Activated B cell treated with CpG ODN at 0.5 μM for 24 hours (primary cell): ENCODE measurements around the gene PEDS1. TPM values are rescaled to one million over a fixed set of nuclear protein-coding genes. Genes with fewer than 3 reads are reported as not detected.

Experiments used
- ATAC-seq: fragments of 200-7000 bp; cut with Tn5 transposase; one replicate; pipeline ENCODE4 v1.10.0; 2021; ENCODE audit warnings: low read depth, mild to moderate bottlenecking, moderate library complexity
- CTCF ChIA-PET: fragments of 350-600 bp; sonication (Branson Sonifier 250); formaldehyde crosslinking; loops from one replicate; lab custom pipeline; 2021; ENCODE audit warnings: antibody characterized with exemption; lab: Charles Lee
- POLR2A ChIA-PET: fragments of 350-600 bp; sonication (Branson Sonifier 250); formaldehyde crosslinking; loops from one replicate; lab custom pipeline; 2021; ENCODE audit warnings: antibody characterized with exemption; lab: Charles Lee
- DNase-seq: peaks from one replicate; pipeline ENCODE4 v3.0.0; 2022
- H3K27ac Mint-ChIP-seq: one replicate; pipeline ENCODE4 v1.8.0; 2020; ENCODE audit warnings: mixed read lengths
- H3K27me3 Mint-ChIP-seq: one replicate; pipeline ENCODE4 v1.8.0; 2021; ENCODE audit warnings: mixed read lengths
- H3K36me3 Mint-ChIP-seq: one replicate; pipeline ENCODE4 v1.8.0; 2021; ENCODE audit warnings: low read depth, mixed read lengths
- H3K4me1 Mint-ChIP-seq: one replicate; pipeline ENCODE4 v1.8.0; 2021; ENCODE audit warnings: mixed read lengths
- H3K4me3 Mint-ChIP-seq: one replicate; pipeline ENCODE4 v1.8.0; 2020; ENCODE audit warnings: mild to moderate bottlenecking, mixed read lengths
- H3K9me3 Mint-ChIP-seq: one replicate; pipeline ENCODE4 v1.8.0; 2020; ENCODE audit warnings: mixed read lengths
- intact Hi-C: fragments of 100-400 bp; cut with micrococcal nuclease; formaldehyde crosslinking; loops from one replicate; pipeline ENCODE4 v1.15.1; 2024
- total RNA-seq: library from RNA; stranded (reverse); gene quantifications from 2 replicates; pipeline ENCODE4 v1.2.3, GENCODE V29; 2022
- TF ChIP-seq, protein P1 (sequence below): fragments of 200-600 bp; IDR thresholded peaks from one replicate; pipeline ENCODE4 v1.8.0; 2022; ENCODE audit warnings: antibody characterized with exemption, mild to moderate bottlenecking

Gene PEDS1
- total RNA-seq, 1 donor from 2014 or later = 9.8 TPM

DNA sequence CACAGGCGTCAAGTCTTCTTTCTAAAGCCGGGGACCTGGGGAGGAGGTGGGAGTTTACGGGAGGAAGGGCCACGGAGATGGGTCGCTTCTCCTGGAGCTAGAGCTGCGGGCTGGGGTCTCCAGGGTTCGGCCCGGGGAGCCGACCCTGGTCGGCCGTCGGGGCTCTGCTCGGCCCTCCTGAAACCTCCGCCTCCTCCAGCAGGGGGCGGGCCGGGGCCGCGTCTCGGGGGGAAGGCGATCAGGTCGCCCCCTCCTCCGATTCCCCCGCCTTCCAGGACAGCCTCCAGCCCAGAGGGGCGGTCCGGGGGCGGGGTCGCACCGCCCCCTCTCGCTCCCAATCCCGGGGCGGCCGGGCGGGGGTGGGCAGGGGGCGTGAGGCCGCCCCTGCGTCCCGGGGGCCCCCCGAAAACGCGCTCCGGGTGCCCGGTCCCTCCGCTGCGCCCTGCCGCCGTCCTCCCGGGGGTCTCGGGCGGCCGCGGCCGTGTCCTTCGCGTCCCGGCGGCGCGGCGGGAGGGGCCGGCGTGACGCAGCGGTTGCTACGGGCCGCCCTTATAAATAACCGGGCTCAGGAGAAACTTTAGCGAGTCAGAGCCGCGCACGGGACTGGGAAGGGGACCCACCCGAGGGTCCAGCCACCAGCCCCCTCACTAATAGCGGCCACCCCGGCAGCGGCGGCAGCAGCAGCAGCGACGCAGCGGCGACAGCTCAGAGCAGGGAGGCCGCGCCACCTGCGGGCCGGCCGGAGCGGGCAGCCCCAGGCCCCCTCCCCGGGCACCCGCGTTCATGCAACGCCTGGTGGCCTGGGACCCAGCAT lies 36.9 kb upstream of the PEDS1 start, which contains the start of gene CEBPB:
CEBPB (plus strand) TSS at position 580 of the 814 bp plus-strand sequence; CDS start at position 784, 204 bp downstream.
- Mint-ChIP-seq H3K36me3 (peaks cover 25% of the 10 kb centered on the region), H3K27ac (peak within 1 kb of the TSS; percentile 87), H3K27me3 (peaks cover 8% of the 10 kb centered on the region), H3K9me3 (no peaks in the 10 kb centered on the region), H3K4me3 (peak within 1 kb of the TSS; percentile 86), H3K4me1 (peaks cover 31% of the 10 kb centered on the region)
- TF ChIP-seq, protein P1, sequence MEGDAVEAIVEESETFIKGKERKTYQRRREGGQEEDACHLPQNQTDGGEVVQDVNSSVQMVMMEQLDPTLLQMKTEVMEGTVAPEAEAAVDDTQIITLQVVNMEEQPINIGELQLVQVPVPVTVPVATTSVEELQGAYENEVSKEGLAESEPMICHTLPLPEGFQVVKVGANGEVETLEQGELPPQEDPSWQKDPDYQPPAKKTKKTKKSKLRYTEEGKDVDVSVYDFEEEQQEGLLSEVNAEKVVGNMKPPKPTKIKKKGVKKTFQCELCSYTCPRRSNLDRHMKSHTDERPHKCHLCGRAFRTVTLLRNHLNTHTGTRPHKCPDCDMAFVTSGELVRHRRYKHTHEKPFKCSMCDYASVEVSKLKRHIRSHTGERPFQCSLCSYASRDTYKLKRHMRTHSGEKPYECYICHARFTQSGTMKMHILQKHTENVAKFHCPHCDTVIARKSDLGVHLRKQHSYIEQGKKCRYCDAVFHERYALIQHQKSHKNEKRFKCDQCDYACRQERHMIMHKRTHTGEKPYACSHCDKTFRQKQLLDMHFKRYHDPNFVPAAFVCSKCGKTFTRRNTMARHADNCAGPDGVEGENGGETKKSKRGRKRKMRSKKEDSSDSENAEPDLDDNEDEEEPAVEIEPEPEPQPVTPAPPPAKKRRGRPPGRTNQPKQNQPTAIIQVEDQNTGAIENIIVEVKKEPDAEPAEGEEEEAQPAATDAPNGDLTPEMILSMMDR = no peak
- ATAC-seq (peak; percentile 69), DNase-seq (peak; percentile 89)
- ChIA-PET POLR2A (interaction anchor here (0.6 to 1.7 kb wide), 14 partner anchors 16 to 600 kb away, joined by 3 to 11 read pairs (median 3); partner anchors contain the start of gene PARD6B), CTCF (interaction anchor here (1.2 to 5.4 kb wide), 3 partner anchors 13 to 273 kb away, joined by 3 to 47 read pairs (median 4); no protein-coding TSS in a partner anchor)
- intact Hi-C loops = loop anchor here (1.0 to 5.0 kb wide), 9 partner anchors 158 to 913 kb away; partner anchors contain the start of genes PARD6B, PTPN1 and ZNFX1

DNA sequence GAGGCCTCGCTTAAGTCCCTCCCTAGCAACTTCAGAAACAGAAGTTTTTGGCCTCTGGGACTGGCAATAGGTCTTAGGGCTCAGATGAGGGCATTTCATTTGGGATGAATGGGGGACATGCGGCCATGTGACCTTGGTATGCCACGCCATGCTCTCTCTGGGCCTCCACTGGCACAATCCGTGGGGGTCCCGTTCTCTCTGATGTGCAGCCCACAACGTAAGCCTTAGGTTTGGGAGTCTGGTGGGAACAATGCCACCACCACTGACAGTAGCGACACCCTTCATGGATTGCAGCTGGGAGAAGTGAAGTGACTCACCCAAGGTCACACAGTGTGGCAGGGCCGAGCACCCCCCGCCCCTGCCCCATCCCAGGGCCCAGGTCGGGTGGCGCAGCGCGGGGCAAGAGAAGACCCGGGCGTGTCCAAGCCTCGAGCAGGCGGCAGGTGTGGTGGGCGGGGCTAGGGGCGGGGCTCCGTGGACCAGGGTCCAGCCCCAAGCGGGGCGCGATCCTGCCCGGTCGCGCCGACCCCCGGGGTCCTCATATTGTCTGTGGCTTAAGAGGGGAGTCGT lies 36.2 kb upstream of the PEDS1 start:
- TF ChIP-seq, protein P1 = no peak
- no peak for ATAC-seq
- H3K27ac Mint-ChIP-seq = no peak overlapping the region
- peaks cover 20% of the 10 kb centered on the region for H3K36me3 Mint-ChIP-seq
- ChIA-PET POLR2A (interaction anchor here (0.6 to 0.9 kb wide), 2 partner anchors 15 to 390 kb away, joined by 6 to 9 read pairs; no protein-coding TSS in a partner anchor), CTCF (interaction anchor here (1.9 to 5.4 kb wide), 3 partner anchors 274 to 560 kb away, joined by 8 to 47 read pairs (median 21); no protein-coding TSS in a partner anchor)
- peak overlapping the region; percentile 58 for H3K4me3 Mint-ChIP-seq
- H3K9me3 Mint-ChIP-seq = no peaks in the 10 kb centered on the region
- peaks cover 26% of the 10 kb centered on the region for H3K4me1 Mint-ChIP-seq
- DNase-seq = no peak
- intact Hi-C loops = loop anchor here (1.0 to 5.0 kb wide), 9 partner anchors 159 to 912 kb away; partner anchors contain the start of genes PARD6B, PTPN1 and ZNFX1
- H3K27me3 Mint-ChIP-seq = peaks cover 8% of the 10 kb centered on the region

DNA sequence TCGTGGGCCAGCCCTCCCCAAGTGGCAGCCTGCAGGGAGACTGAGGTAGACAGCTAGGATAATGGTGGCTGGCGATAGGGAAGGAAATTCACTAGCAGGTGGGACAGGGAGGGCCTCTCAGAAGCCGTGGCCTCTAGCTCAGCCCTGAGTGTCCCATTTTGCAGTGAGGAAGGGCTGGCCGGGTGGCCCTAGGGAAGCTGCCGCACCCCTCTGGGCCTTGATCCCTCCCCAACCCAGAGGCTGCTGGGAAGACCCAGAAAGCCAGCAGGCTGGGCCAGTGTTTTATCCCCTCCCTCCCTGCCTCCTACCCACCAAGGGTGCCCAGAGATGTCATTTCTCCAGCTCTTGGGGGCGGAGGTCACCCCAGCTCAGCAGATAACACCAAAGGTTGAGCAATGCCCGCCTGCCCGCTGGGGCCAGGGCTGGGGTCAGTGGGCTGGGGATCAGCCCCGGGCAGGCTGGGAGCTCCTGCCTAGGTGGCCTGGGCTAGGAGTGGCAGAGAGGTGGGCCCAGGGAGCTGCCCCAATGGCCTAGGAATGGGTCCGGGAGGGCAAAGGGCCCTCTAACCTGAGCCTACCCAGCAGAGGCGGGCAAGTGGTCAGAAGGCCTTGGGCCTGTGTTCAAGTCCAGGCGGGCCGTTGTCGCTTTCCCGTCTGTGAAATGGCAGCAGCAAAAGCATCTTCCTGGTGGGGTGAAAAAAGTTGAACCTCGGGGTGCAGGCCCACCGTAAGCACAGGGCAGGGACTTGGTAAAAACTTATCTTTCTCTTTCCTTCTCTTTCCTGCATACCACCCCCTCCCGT lies 35.6 kb upstream of the PEDS1 start:
- peaks cover 8% of the 10 kb centered on the region for H3K27me3 Mint-ChIP-seq
- H3K4me3 Mint-ChIP-seq = peak overlapping the region; percentile 58
- H3K9me3 Mint-ChIP-seq = no peaks in the 10 kb centered on the region
- ChIA-PET CTCF (interaction anchor here (1.2 to 5.4 kb wide), 6 partner anchors 75 to 561 kb away, joined by 3 to 47 read pairs (median 8); no protein-coding TSS in a partner anchor), POLR2A (interaction anchor here (1.0 kb wide), 1 partner anchor 21 kb away, joined by 3 read pairs; no protein-coding TSS in a partner anchor)
- intact Hi-C loops = no loop called here
- TF ChIP-seq, protein P1 = no peak
- H3K36me3 Mint-ChIP-seq = peaks cover 15% of the 10 kb centered on the region
- peak overlapping the region; percentile 47 for H3K27ac Mint-ChIP-seq
- H3K4me1 Mint-ChIP-seq = peaks cover 22% of the 10 kb centered on the region
- ATAC-seq (no peak), DNase-seq (no peak)

DNA sequence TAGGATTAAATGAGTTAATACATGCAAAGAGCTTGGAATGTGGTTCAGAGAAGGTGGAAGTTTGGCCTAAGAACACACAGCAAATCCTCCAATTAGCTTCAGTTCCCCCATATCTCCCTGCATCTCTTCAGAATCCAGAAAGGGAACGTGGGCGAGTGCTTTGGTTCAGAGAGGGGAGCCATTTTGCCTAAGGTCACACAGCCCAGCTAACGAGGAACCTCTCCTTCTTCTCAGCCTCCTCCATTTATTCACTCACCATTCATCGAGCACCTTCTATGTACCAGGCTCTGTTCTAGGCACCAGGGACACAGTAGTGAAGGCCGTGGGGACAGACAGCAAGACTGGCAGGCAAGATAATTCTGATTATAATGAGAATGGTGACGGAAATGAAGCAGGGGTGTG lies 34.8 kb upstream of the PEDS1 start:
- H3K4me3 Mint-ChIP-seq = peak overlapping the region; percentile 39

More for the DNA sequence above, 34.8 kb upstream of the PEDS1 start:
- intact Hi-C loops = no loop called here
- peak overlapping the region; percentile 47 for H3K27ac Mint-ChIP-seq
- peaks cover 8% of the 10 kb centered on the region for H3K27me3 Mint-ChIP-seq
- TF ChIP-seq, protein P1 = no peak
- H3K36me3 Mint-ChIP-seq = peaks cover 7% of the 10 kb centered on the region
- CTCF ChIA-PET = interaction anchor here (0.7 to 5.4 kb wide), 10 partner anchors 74 to 565 kb away, joined by 3 to 47 read pairs (median 3); no protein-coding TSS in a partner anchor
- peaks cover 15% of the 10 kb centered on the region for H3K4me1 Mint-ChIP-seq
- DNase-seq (no peak), ATAC-seq (no peak)
- POLR2A ChIA-PET = interaction anchor here (1.0 kb wide), 1 partner anchor 20 kb away, joined by 3 read pairs; no protein-coding TSS in a partner anchor
- no peaks in the 10 kb centered on the region for H3K9me3 Mint-ChIP-seq
